Islet of Langerhans (tissue), 1 donor: ENCODE measurements around the gene TNRC18.
A peak's percentile ranks its signal among the peaks of the same experiment; 100 is the strongest.

ENCODE experiments used
- FAIRE-seq: peaks from one replicate; lab custom pipeline; 2011; peaks lifted over from hg19 to GRCh38; lab: Jason Lieb, UNC

The TNRC18 gene

DNA sequence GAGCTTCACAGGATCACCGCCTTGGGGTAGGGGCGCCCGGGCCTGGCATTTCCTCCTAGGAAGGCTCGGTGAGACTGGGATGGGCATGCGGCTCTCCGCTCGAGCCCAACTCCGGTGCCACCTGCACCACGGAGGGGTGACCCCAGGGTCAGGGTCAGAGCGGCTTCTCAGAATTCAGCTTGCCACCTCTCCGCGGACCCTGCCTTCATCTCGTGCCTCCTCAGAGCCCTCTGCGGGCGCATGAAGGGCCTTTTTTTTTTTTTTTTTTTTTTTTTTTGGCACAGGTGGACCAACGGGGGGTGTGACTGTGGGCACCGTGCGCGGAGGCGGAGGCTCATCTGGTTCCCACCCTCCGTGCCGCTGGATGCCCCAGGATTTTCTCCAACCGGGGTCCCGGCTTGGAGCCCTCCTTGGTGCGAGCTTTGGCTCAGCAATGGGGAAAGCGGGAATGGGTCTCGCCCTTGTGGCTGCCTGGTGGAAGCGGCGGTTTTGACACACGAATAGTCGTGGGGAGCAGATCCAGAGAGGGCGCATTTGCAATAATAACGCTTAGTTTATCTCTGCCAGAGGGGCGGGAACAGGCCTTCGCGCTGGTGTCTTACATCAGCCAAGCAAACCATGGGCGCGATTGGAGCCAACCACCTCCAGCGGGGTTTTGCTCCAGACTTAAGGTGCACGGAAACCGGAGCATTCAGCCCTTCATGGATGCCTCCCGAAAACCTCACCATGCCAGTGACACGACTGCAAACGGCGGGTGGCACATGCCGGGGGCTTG is 5.0 kb upstream of the TNRC18 start:
- no peak for FAIRE-seq

DNA sequence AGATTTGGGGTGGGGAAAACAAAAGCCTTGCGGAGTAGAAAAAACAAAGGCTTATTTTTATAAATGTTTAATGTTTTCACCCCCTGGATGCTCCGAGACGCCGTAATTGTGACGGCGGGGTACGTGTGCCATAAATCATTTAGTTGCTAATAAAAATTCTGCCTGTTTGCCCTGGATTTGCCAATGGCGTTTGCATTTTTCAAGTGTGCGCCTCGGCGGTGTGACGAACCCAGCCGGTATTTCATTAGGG is 2.5 kb upstream of the TNRC18 start:
- no peak for FAIRE-seq

DNA sequence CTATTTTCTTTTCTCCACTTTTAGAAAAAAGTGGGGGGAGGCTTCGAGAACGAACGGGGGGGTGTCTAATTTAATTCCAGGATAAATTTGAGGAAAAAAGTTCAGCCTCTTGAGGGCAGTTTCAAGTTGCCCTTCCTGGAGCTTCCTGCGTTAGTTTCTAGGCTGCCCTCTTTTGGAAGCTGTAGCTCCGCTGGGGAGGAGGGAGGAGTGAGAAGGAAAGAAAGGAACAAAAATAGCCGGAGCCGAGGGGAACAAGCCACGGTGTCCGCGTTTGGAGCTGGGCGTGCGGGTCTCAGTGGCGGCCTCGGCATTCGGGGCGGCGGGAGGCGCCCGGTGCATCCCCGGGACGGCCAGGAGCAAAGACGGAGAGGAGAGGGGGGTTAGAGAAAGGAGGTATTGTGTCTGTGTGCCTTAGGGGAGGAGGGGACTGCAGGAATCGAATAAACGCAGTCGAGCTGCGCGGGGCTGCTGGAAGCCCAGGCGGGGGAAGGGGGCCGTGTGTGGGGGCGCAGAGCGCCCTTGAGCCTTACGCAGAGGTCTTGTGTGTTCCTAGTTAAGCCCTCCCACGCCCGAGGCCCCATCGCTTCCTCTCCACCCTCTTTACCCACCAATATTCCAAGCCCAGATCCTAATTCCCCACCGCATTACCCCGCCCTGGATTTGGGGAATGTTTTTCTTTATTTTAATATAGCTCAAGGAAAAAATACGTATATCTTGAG is 2.0 kb upstream of the TNRC18 start:
- FAIRE-seq: peak; percentile 84

DNA sequence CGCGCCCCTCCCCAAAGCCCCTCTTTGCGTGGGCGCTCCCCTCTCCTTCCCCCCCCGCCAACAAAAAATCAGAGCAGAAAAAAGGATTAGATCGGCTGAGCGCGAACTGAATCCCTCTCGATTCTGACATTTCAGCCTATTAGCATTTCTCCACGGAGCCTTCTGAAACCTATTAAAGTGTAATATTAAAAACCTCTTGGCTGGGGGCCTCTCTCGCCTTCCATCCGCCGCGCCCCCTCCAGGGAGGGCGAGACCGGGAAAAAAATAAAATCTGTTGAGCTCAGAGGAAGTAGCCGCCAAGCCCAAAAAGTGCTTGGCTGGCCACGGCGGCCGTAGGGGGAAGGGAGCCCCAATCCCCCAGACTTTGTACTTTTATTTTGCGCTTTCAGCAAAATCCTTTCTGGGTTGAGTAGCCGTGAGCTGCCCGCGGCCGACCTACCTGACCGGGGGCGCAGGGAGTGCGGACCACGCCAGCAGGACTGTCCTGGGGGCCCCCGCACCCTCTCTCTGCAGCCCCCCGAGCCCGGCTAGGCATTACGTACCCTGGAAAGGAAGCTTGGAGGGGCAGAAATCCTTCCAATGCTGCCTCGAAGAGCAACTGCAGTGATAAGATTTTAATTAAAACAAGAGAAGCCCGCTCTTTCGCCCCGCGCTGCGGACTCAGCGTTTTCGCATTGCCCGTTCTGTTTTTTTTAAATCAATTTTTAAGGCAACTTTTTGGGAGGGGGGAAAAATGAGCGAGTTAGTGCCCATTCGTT is 1.3 kb upstream of the TNRC18 start:
- FAIRE-seq: no peak

DNA sequence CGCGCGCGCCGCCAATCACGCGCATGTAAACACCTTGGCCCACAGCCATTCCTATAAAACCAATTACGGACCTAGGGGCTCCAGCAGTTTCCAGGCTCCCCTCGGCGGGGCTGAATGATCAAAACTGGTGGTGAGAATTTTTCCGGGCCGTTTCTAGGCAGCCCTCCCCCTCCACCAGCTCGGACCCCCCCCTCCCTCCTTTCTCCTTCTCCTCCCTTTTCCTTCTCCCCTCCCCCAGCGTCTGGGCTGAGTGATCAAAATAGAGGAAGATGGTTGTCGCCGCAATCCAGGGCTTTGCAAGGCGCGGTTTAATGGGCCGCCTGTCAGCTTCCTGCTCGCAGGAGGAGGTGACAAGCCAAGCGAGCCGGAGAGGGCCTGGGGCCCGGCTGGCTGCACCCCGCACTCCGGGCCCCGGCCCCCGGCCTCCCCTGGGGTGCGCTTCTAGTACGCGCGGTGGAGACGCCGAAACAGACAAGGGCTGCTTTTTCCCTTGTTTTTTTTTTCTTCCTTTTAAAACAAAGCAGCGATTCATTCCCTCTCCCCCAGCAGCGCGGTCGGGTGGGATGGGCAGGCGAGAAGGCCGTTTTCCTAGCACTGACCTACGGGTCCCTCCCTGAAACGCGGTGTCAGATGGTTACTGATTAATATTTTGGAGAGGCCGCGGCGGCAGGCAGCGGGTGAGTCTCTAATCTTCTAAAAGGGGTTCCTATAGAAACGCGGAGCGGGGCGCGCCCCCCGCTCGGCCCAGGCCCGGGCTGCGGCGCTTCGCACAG is 528 bp upstream of the TNRC18 start:
- FAIRE-seq: peak; percentile 38

DNA sequence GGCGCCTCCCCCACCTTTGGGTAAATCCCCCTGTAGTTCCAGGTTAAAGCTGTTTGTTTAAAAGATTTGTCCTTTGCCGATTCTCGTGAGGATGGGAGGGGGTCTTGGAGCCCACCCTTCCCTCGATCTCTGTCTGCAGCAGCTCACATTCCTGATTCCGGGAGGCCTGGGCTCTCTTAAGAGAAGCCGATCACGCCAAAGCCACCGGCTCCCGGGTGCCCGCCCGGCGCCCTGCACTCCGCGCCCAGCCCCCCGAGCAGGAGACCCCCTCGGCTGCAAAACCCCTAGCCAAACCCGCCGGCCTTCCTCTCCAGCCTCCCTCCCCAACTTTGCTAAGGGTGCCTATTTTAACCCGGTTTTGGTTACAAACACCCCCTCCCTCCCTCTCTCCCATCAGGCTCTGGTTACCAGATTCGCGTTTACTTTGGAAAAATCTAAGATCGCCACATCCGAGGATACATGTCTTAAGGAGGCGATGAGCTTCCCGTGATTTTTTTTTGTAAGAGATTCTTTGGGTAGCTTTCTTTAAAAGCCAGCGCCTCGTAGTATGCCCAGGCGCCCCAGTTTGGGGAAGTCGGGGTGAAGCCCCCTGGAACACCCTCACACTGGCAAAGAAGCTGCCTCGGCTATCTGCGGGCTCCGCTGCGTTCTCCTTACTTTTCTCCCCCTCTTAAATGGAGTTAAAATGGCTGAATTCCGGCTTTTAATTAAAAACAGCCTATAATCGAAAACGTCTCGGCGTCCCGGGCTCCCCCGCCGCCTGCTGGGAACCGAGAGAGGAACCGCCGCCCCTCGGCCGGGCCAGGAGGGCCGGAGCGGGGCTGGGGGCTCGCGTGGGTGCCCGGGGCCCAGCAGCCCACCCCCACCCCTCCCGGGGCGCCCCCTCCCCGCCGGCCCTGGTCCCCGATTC is 983 bp downstream of the TNRC18 start:
- no peak for FAIRE-seq

DNA sequence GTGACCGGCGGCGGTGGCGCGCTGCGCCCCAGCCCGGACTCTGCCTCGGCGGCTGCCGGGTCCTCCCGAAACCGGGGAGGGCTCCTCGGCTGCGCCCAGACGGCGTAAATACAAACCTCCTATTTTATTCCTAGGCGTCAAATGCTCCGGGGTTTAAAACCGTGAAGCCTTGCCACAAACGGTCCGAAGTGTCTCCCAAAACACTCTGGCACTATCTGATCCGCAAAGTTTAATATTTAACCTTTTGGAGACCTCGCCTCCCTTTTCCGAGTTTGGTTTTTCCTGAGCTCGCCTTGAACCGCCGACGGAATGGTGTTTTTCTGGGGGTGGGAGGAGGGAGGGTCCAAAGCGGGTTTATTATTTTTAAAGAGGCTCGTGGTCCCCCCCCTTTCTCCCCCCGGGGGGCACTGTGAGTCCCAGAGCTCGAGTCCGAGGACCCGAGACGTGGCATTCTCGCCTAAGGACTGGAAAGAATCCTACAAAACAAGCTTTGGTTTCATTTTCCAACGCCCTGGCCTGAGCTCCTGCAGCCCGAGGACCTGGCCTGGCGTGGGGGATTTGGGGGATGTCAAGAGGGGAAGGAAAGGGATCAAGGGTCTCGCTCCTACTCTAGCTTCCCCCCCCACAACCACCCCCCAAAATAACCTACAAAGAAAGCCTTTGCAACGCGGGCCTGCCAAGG is 1.8 kb downstream of the TNRC18 start:
- FAIRE-seq: no peak

DNA sequence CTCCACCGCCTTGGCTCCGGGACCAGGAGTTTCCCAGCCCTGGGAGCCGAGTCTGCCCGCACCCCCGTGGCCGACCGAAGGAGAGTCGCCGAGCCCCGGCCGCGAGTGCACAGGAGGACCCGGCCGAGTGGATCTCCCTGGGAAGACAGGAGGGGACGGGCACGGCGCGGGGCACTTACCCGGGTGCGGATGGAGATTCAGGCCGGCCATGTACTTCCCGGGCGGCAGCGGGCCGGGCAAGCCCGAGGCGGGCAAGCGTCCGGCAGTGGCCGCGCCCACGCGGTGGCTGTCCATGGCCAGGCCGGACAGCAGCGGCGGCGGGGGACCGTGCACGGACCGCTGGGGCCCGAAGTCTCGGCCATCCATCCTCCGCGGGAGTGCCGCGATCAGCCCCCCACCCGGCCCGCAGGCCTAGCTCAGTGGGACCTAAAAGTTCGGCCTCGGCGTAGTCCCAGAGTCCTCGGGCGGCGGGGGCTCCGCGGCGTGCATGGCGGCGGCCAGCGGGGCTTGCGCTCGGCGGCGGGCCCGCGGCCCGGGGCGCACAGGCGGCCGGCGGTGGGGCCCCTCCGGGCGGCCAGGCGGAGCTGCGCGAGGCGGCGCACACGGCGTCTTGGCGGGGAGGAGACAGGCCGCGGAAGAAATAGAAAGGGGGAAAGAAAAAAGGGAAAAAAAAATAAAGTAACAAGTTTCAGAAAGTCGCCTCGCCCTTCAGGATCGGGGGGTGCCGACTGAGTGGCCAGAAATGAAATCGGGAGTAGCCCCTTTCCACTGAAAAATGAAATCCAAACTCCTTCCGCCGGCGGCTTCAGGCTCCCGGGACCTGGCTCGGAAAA is 2.5 kb downstream of the TNRC18 start:
- FAIRE-seq: no peak

DNA sequence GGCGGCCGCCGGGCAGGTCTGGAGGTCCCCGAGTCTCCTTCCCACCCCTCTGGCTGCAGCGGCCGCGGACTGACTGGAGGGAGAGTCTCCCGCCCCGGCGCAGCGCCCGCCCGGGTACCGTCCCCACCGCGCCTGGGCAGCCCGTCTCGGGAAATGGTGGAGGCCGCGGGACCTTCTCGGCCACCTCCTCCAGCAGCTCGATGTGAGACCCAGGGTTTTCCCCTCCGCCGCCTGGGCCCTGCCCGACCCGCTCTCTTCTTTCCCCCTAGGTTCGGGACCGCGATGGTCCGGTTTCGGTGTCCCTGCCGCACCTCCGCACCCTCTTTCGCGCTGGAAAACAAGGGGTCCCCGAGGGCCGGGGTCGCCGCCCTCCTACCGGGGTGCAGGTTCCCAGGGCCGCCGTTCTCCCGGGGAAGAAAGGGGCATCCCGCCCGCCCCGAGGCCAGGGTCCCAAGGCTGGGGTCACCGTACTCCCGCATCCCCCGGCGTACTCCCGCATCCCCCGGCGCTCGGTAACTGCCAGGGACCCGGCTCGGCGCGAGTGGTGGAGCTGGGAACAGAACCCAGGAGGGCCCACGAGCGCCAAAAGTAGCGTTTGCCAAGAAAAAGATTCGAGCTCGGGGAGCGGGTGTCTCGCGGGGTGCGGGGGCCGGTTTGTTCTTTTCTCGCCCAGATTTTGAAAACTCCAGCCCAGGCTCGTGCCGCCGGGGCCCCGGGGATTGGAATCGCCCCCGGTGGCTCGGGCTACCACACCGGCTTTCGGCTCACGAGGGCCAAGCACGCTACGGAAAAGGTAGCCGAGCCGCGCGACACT is 3.4 kb downstream of the TNRC18 start:
- no peak for FAIRE-seq

DNA sequence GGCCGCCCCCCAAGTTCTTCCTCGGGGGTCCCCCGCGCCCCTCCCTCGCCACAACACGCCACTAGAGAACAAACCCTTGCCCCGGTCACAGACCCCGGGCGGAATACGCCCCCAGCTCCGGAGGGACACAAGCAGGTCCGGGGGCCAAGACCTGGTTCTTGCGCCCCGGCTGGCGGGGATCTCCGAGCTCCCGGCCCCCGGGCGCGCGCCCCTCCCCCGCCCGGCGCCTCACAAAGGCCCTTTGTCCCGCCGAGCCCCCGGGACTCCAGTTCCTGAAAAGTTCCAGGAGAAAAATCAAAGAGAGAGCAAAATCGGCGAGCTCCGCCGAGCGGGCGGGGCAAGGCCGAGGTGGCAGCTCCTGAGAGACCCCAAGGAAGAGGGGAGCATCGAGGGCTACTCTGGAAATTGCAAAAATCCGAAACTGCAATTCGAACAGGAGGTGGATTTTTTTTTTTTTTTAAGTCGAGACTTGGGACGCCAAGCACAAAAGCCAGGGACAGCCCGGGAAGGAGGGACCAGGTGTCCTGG is 4.0 kb downstream of the TNRC18 start:
- FAIRE-seq: no peak

DNA sequence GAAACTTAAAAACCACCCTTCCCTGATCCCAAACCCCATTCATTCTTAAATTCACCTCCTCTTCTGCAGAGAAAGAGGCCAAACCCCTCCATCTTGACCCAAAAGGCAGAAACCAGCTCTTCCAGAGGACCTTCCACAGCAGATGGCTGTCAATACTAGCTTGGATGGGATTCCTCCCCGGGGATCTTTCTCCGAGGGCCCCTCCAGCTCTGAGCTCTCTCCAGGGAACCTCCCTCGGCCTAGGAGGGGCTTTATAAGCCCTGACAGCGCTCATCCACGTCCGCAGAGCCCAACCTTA is 5.4 kb downstream of the TNRC18 start:
- FAIRE-seq: no peak

DNA sequence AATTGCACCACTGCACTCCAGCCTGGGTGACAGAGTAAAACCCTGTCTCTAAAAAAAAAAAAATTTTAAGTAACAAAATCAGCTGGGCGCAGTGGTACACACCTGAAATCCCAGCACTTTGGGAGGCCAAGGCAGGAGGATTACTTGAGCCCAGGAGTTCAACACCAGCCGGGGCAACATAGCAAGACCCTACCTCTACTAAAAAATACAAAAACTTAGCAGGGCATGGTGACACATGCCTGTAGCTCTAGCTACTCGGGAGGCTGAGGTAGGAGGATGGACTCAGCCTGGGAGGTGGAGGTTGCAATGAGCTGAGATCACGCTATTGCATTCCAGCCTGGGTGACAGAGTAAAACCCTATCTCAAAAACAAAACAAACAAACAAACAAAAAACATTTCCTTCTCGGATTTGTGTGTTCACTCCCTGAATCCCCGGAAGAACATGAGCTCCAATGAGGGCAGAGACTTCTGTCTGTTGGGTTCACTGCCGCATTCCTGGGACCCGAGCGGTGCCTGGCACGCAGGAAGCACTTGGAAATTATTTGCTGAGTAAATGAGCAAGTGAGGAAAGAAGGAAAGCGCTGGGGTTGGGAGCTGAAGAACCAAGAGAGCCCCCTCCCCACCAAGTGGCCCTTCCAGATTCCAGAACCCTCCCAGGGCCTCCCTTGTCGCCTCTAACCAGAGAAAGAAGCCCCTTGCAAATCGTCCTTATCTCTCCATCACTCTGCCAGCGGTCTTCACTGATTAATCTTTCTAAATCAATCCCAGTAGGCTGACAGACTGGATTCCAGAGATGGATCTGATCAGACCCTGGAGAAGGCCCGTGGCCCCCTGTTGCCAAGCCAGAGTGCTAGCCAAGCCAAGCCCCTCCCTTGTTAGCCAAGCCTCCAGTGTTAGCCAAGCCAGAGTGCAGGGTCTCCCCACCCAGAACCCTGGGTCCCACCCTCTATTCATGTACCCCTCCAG is 6.2 kb downstream of the TNRC18 start:
- no peak for FAIRE-seq

DNA sequence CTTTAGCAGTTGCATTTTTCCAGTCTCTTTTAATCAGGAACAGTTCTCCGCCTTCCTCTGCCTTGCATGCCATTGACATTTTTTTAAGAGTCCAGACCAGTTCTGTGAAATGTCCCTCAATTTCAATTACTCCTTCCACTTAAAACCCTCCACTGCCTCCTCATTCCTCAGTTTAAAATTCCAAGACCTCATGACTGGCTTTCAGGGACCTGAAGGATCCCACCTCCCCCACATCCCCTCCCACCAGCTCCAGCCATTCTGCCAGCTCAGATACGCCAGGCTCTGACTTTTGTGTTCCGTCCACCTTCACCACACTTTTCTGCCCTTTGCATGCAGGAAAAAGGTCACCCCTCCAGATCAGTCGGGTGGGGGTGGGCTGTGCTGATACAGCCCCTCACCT is 8.7 kb downstream of the TNRC18 start:
- no peak for FAIRE-seq

DNA sequence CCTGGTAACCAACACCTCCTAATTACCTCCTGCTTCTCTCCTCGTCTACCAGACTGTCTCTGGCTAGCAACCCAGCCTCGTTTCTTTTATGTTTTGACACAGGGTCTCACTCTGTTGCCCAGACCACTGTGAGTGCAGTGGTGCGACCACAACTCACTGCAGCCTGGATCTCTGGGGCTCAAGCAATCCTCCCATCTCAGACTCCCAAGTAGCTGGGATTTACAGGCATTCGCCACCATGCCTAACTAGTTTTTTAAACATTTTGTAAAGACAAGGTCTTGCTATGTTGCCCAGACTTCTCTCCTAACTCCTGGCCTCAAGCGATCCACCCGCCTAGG is 10.2 kb downstream of the TNRC18 start:
- FAIRE-seq: no peak

DNA sequence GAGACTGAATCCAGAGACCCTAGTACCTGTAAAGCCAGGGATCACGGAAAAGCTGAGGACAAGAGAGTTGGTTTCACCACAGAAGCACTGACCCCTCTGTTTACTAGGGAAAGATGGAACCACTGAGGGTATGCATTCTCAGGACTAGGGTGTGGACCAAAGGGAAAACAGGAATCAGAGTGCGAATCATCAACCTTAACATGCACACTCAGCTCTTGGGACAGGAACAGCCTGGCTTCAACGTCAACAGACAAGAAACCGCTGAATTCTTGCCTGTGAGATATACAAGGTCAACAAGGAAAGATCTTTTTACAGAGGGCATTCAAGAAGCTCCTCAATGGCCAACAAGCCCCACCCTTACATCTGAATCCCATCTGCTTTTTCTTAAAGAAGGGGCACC is 14.9 kb downstream of the TNRC18 start:
- no peak for FAIRE-seq

DNA sequence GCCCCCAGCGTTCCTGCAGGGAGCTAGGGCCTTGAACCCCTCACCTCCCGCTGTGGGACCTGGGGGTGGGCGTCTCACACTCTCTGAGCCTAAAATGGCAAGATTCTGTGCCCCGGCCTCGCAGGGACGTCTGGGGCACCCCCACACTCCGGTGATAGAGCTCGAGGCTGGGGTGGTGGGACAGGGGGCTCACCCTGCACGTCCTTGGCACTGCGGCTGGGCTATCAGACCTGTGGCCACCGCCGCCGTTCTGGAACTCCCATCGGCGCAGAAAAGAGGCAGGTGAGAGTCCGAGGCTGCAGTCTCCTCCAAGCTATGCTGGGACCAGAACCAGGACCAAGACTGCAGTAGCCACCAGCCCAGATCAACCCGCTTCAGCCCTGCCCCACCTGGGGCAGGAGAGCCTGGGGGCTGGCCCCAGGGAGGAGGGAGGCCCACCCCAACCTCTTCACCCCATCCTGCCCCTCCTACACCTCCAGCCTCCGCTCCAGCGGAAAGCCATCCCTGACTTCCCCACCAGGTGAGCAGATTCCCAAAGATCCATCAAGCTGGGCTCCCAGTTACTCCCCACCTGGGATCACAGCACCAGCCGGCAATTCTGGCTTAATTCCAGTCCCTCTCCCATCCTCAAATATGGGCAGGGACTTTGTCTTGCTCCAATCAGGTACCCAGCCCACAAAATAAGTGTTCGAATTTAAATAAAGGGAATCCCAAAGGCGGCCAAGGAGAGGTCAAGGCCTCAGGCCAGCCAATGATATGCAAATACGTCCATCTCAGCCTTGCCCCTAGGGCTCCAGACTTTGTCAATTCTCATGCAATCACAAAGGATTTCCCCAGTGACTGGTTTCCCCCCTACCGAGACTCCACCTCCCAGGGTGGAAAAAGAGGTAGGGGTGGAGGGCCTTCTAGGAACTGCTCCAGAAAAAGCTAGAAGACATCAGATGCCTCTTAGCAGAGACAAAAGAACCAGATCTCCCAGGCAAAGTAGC is 16.4 kb downstream of the TNRC18 start:
- no peak for FAIRE-seq

DNA sequence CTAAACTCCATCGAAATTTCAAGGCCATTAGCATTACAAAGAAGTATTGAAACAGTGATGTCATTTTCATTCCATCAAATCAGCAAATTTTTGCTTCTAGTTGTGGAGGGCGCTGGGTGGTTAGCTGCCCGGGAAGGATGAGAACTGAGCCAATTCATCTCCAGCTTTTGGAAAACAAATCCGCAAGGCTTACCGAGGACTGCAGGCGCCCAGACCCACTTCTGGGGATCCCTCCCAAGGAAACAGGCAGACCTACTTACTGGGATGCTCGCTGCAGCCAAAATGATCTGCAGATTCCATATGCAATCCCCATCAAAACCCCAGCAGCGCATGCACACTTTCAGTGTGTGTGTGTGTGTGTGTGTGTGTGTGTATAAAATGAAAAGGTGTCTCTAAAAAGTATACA is 19.2 kb downstream of the TNRC18 start:
- no peak for FAIRE-seq
